Activated CD4-positive, alpha-beta T cell treated with anti-CD3 and anti-CD28 coated beads, Interleukin-2, amount 50 U/mL, for 4 hours (primary cell): ENCODE data around the gene SMG6.

ENCODE experiments used
- DNase-seq, 2 experiments: peaks; one replicate each; pipeline ENCODE4 v3.0.0-alpha.2; 2020

Gene SMG6

DNA sequence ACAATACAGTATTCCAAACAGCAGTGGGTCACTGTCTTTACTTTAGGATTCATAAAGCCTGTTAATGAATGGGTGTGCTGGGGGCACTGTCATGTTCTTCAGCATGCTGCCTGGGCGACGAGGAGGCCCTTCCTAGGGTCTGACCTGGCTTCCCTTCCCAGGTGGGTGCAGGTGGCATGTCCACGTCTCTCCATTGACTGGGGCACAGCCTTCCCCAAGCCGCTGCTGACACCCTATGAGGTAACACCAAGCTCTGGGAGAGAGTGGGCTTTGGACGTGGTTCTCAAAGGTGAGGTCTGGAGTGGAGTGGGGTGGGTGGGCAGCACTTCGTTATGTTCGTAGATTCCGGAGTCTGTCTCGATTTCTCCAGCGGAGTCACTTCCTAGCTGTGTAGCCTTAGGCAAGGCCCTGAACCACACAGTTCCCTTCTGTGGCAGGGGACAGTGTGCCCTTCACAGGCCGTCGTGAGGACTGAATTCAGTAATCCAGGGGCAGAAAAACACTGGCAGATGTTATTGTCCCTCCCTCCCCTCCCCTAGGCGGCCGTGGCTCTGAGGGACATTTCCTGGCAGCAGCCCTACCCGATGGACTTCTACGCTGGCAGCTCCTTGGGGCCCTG is 262.5 kb downstream of the SMG6 start:
- no peak for DNase-seq

DNA sequence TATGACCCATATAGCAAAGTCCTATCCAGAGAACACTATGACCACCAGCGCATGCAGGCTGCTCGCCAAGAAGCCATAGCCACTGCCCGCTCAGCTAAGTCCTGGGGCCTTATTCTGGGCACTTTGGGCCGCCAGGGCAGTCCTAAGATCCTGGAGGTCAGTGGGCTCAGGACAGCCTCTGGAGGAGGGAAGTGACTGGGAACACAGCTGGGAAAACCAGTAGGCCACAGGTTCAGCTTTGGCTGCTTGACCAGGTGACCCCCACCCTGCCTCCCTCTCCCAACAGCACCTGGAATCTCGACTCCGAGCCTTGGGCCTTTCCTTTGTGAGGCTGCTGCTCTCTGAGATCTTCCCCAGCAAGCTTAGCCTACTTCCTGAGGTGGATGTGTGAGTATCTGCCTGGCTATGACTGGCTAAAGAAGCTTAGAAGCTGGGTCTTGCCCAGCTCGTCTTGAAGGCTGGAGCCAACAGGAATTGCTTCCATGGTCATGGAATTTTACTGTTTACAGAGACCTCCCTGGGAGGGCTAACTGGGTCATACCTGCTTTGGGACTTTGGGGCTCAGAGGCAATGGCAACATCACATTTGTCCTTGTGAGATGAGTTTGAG is 263.3 kb downstream of the SMG6 start:
- no peak for DNase-seq

DNA sequence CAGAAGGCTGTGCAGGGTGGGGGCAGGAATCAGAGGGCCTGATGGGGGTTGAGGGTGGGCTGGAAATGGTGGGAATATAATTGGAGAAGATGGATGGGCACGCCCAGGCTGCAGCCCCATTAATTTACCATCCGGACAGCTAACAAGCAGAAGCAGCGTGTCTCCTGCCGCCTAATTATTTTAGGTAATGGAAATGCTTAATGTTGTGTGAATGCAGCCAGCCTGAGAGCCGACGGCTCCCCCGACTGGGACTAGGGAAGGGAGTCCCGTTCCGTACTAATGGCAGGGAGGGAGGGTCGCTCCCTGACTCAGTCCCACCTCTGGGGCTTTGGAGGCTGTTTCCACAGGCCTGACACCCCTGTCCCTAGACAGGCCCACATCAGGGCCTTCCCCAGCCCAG is 266.4 kb downstream of the SMG6 start:
- DNase-seq, result no peak

DNA sequence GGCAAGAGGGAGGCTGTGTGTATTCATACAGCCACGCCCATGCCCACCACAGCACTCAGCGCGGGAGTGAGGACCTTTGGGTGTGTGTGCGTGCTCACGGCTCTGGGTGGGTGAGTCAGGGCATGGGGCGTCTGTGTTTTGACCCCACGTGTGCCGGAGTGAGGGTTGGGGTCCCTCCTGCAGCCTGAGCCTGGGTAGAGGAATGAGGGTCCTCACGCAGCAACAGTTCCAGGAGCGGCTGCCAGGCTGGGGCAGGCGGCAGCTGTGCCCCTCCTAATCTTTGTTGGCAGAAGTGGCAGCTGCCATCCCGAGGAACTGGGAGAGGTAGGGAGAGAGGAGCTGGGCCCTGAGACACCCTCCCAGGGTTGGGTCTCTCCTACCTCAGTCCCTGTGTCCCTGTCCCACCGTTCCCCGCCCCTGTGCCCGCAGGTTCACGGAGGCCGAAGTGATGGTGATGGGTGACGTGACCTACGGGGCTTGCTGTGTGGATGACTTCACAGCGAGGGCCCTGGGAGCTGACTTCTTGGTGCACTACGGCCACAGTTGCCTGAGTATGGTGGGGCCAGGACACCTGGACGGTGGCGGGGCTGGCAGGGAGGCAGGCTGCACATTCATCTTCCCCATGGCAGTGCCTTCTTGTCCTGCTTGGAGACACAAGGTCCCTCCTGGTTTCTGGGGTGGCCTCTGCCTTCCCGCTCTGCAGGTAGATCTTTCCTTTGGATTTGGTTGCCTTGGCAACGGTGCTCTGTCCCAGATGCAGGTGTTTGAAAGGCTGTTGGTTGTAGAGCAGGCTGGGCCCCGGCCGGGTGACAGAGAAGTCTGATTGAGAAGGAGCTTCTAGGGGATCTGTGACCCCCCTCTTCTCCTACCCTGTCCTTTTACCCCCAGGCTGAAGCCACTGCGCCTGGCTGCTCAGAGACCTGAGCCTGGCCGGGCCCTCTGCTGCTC is 267.8 kb downstream of the SMG6 start:
- DNase-seq, result no peak

DNA sequence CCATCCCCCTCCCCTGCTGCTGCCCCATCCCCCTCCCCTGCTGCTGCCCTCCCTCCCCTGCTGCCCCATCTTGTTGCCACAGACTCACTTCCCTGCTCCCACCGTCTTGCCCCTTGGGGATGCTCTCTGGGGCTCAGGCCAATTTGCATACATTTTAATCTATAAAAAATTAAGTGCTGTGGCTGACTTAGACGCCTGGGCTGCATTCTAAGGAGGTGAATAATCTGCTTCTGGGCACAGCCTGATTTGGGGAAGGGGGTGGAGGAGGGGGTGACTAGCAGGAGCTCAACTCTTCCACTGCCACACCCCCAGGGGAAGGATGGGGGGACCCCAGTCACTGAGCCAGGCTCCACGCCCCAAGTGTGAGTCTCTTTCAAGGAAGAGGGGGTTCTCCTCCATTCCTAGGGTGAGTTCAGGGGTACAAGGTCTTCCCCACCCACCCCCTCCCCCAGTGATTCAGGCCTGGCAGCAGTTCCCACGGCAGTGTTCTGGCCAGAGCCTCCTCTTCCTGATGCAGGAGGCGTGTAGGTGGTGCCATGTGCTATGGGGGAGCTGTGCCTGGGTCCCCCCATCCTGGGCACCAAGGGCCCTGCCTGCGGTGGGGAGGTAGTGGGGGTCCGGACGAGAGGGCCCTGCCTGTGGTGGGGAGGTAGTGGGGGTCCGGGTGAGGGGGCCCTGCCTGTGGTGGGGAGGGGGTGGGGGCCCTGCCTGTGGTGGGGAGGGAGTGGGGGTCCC is 268.6 kb downstream of the SMG6 start:
- DNase-seq, result no peak

DNA sequence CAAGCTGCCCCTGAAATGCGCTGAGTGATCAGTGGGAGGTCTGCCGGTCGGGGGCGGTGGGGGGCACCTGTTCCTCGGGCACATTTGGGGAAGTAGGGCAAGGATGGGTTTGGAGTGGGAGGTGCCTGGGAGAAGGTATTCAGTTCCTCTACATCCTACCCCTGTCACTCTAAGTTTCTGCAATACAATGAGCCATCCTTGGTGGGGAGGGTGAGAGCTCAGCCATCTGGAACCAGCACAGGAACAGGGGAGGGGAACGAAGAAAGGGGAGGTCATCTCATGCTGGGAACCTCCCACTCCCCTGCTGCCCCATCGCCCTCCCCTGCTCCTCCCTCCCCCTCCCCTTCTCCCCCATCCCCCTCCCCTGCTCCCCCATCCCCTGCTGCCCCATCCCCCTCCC is 269.4 kb downstream of the SMG6 start:
- no peak for DNase-seq

DNA sequence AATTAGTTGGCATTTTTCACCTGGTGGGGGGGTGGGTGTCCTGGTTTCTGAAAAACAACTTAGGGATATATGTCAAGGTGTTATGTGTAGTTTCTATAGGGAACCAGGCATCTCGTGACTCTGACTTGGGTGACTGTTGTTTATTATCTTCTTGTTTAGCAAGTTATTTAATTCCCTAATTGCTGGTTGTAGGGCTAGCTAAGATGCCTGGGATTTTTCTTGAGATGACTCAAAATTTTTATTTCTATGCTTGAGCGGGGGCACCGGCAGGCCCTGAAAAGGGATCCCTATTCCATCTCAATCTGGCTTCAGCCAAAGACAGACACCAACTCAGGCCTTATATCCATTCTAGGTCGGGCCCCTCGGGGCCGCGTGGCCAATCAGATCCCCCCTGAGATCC is 270.4 kb downstream of the SMG6 start:
- DNase-seq, result no peak

DNA sequence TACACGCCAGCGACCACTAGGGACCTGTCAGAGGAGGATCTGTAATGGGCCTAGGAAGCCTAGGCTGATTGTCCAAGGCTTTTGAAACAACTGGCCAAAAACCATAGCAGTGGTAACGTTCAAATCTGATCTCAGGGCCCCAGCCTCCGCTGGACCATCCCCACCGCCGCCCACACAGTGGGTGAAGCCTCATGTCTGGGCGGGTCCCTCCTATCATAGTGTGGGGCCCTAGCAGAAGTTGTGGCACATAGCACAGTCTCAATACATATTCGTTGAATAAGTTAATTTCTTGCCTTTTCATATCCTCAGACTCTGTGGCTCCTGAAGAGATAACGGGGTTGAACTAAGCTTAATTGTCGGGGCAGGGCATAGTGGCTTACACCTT is 272.8 kb downstream of the SMG6 start:
- peak in 1 of 2 experiments; percentile 49 for DNase-seq

DNA sequence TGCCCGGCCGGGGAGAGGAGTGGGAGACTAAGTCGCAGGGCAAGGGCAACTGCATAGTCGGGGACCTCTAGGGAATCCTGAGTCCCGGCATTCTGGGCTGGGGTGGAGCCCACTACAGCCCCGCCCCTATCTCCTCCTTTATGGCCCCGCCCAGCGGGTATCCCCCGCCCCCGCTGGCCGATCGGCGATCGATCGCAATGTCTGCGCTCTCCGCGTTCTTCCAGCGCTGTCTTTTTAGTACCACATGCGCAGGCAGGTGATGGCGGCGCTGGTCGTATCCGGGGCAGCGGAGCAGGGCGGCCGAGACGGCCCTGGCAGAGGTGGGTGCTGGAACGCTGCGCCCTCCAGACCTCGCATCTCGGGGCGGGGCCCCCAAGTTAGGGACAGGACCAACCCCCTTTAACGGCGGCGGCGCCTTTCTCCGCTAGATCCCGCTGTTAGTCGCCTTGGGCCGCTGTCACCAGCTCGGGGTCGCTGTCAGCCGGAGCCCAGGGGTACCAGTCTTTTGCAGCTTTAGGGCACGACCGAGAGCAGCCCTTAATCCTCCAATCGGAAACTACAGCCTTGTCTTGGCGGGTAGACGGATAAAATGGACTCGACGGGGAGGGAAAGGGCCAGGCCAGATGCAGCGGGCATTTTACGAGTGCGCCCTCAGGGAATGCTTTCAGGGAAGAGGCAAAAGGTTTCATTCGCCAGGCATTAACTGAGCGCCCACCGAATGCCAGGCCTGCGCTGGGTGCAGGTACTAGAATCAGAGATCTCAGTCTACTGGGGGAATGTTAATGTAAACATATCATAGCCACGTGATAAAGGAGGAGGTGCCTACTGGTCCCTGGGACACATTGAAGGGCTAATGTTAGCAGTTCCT is 273.4 kb downstream of the SMG6 start, which contains the start of gene DPH1:
Gene DPH1 (plus strand): TSS at position 243 of the 868 bp plus-strand sequence. CDS start 17 bp downstream, at position 260.
- peak; percentile 76 to 79 for DNase-seq

DNA sequence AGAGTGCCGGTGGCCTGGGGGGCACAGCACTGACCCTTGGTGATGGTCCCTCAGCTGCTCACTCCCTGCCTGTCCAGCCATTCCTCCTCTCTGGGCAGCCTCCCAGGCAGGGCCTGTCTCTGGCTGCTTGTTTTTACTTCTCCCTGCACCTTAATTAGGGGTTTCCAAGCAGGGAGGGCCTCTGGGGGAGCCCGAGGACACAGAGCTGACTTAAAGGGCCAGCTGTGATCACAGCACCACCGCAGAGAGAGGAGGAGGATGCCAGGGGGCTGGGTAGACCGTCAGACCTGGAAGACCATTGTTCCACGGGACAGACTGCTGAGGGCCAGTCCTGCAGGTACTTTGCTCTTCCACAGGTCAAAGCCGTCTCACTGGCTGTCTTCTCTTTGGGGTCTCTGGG is 274.8 kb downstream of the SMG6 start:
- no peak for DNase-seq

DNA sequence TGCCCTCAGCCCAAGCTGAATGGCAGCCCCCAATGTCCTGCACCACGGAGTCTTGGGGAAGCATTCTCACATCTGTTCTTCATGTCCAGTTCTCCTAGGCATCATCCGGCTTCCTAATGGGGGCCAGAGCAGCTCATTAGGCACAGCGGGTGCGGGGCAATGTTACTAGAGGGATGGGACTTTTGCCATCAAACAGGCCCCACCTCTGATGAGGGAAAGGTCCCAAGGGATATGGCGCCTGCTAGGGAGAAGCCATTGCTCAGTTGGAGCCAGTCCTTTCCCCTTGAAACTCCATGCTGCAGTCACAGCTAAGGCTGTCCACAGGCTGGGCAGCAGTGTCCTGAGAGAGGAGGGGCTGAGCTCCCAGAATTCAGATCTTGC is 275.4 kb downstream of the SMG6 start:
- no peak for DNase-seq

DNA sequence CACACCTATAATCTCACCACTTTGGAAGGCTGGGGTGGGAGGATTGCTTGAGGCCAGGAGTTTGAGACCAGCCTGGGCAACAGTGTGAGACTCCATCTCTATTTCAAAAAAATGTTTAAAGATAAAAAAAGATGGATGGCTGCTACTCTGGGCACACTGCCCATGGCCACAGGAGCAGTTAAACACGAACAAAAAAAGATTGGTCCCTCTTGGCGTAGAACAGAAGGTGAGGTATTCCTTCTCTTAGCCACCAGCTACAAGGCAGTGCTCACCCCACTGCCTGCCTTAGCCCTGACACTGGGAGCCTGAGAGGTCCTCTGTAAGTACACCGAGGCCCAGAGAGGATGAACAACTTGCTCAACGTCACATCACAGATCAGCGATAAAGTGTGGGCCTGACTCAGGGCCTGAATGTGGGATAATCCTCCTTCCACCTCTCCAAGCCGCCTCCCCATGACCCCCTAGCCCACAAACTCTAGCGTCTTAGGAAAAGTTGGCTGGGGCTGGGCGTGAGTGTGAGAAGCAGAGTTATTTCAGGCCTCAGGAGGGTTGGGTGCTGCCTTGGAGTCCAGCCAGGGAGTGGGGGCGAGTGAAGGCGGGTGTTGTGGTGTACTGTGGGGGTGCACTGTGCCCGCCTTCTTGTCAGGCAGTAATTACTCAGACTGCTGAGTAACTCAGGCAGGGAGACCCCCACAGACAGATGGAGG is 275.9 kb downstream of the SMG6 start:
- DNase-seq, result no peak

DNA sequence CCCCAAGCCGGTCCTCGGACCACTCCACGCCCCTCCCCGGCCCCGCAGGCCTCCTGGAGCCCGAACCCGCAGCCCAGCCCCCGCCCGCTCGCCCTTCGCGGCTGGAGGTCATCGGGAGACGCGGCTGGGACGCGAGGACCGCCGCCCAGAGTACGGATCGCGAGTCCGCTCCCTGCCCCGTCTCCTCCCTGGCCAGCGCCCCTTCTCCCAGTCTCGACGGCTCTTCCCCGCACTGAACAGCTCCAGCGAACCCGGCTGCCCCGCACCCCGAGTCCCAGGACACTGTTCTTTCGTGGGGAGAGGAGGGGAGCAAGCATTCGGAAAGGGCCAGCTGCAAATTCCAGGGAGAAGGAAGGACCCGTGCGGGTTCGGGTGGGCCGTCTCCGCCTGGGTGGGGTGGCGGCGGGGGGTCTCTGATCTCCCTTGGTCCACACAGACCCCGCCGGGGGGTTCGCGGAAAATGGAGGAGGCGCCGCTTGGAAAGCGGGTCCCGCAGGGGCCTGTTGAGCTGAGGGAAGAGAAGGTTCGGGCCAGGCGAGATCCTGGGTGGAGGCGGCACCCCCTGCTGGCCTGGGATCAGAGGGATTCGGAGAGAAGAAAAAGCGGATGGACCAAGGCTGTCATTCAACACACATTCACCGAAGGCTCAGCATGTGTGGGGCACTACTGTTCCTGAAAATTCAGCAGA is 277.8 kb downstream of the SMG6 start:
- no peak for DNase-seq

DNA sequence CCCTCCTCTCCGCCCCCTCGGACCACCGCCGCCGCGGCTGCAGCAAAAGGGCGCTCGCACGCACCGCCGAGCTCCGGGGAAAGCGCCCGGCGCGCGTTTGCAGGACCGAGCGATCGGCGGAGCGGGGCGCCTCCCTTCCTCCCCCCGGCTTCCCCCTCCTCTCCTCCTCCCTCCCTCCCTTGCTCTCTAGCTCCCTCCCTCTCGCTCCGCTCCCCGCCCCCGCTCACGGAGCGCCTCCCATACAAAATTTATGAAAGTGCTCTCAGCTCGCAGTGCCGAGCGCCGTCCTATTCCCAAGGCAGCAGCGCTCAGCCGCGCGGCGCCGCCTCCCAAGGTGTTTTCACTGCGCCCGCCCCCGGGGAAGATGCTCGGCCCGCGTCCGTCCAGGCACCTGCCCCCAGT is 278.4 kb downstream of the SMG6 start, which contains the start of gene RTN4RL1:
Gene RTN4RL1 (minus strand): TSS at position 115 of the 402 bp plus-strand sequence. CDS start 469 bp downstream, outside the sequence.
- DNase-seq, result peak; percentile 78 to 82

DNA sequence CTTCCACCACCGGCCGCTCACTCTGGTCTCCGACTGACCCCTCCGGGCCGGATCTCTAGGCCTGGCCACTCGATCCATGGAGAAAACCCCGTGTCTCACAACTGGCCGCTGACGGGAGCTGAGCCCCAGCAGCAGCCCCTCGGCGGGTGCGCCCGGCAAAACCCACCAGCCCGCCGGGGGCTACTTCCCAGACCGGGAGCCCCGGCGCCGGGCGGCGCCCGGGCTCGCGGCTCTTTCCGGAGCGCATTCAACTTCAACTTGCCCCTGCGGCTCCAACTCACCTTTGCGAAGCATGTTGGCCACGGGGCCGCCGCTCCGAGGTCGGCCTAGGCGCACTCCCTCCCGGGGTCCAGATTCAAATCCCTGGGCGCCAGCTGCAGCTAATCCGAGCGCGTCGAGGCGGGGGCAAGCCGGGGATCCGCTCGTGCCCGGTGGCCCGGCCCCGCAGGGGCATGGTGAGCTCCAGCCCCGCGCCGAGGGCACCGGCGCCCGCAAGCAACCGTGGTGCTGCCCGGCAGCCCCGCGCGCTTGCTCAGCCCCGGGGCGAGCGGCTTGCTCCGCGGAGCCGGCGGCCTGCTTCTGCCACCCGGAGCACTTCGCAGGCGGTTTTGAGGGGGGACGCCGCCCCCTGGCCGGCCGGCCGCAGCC is 278.9 kb downstream of the SMG6 start:
- no peak for DNase-seq

DNA sequence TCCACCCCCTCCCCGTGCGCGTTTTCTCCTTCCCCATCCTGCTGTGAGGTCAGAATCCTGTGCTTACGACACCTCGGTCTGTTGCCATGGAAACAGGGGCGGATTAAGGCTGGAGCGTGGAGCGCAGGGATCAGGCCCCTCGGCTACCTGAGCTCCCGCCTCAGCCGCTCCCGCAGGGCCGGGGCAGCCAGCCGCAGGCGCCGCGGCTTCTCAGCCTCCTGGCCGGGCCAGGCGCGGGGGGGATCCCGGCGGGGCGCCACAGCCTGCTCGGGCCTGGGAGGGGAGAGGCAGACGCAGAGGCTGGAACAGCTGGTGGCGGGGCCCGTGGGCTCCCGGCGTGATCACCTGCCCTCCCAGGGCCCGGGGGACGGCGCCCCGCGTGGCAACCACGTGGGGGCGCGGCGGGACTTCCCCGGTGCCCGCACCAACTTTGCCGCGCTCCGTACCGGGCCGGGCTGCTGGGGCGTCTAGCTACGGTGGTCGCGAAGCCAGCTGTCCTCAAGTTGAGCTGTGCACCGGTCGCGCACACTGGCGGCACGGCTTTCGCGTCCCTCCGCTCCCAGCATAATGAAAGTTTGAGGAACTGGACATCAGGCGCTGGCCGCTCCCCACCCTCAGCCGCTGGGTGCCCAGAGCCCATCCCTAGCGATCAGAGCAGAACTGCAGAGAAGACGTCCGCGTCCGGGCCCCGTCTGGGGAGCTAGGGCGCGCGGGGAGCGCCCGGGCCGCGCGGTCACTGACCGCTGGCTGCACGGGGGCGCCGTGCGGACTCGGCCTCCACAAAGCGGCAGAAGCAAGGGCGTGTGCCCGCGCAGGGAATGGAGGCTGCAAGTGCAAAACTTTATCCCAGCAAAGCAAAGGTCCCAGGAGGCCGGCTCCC is 279.7 kb downstream of the SMG6 start:
- peak in 1 of 2 experiments; percentile 30 for DNase-seq

DNA sequence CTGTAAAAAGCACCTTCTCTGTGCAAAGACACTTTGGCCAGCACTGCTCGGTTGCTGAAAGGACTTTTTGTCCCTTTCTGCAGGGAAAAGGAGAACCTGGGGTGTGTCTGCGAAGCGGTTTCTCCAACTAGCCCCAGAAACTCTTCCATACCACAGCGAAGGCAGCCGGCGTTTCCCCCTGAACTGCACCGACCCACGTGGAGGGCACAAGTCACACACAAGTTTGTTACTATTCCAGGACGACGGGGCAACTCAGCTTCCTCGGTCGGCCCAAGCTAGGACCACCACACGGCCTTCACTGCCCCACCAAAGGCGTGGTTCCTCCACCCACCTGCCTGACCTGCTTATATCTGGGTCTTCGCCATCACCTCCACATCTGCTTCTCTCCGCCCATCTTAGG is 280.3 kb downstream of the SMG6 start:
- DNase-seq, result no peak

DNA sequence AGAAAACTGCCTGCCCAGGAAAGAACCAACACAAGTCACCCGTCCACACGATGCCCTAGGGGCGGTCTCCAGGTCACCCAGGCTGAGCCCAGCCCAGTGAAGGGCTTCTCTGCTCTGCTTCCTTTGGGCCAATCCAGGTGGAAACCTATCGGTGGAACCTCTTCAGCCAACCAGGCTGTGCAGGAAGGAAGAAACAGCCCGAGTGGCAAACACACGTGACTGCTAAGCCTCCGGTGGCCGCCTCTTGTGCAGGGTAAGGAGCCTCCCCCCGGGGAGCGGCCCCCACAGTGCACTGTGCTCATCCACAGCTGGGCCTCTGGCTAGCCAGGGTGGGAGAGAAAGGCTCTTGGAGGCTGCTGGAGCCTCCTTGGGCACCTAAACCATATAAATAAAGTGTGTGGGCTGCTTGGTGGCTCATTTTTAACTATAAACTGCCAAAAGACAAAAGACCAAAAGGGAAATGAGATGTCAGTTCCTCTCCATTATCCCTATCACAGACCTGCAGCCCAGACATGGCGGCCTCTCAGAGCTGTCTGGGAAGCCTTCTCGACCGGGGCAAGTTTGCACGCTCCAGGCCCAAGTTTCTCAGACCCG is 280.8 kb downstream of the SMG6 start:
- no peak for DNase-seq

DNA sequence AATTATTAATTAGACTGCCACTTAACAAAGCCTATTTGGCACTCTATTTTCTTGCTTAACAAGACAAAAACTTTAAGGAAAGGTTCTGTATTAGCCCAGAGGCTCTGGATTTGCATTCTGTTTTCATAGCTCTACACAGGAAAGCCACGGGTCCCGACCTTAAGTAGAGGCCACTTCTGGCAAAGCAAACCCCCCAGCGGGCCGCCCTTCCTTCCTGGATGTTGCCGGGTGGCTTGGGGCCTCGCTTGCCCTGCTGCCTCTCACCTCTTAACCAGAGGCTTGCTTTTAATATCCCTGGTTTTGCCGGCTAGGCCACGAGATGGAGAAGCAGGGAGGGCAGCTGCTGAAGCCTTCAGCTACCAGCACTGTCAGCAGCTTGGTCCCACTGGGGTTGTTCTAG is 282.9 kb downstream of the SMG6 start:
- DNase-seq, result no peak
